Measurements from ENCODE around the gene RPS6KA3. TPM values are rescaled to one million over a fixed set of nuclear protein-coding genes. Genes with fewer than 3 reads are reported as not detected.

Gene RPS6KA3
- polyA plus RNA-seq, 2 donors: 4.9 to 8.4 TPM

Other genes starting within 250 kb of the RPS6KA3 start
- gene MAP7D2, start 150.0 kb downstream of the RPS6KA3 start, polyA plus RNA-seq: under 1 TPM; 0.16 to 0.31 TPM
- 10 to 100 TPM; 22.6 to 45.0 TPM for gene EIF1AX, start 125.1 kb downstream of the RPS6KA3 start, polyA plus RNA-seq

Measured in esophagus (tissue), 2 donors.